K562 (cell line): ENCODE data around the gene GRWD1. TPM values are rescaled to one million over a fixed set of nuclear protein-coding genes. Genes with fewer than 3 reads are reported as not detected.

ENCODE experiments used
- ETV5 ChIP-seq: sonication (generic); formaldehyde crosslinking; IDR thresholded peaks from 2 replicates; pipeline ENCODE4 v1.4.0; 2020; ENCODE audit warnings: low read depth, mild to moderate bottlenecking, missing genetic modification reagents
- HBP1 ChIP-seq: fragments of 450-650 bp; formaldehyde crosslinking; IDR thresholded peaks from 2 replicates; pipeline ENCODE4 v1.4.0; 2022; ENCODE audit warnings: missing genetic modification characterization
- MCM5 ChIP-seq: fragments of 450-650 bp; IDR thresholded peaks from 2 replicates; pipeline ENCODE4 v1.6.1; 2016; ENCODE audit warnings: low read depth
- MTA1 ChIP-seq: fragments of 450-650 bp; IDR thresholded peaks from 2 replicates; pipeline ENCODE4 v1.6.1; 2017; ENCODE audit warnings: borderline replicate concordance
- PHB2 ChIP-seq: fragments of 450-650 bp; IDR thresholded peaks from 2 replicates; pipeline ENCODE4 v1.6.1; 2017; ENCODE audit warnings: low read depth
- ZBTB34 ChIP-seq: fragments of 250-450 bp; sonication (Bioruptor Pico); IDR thresholded peaks from 2 replicates; pipeline ENCODE4 v1.8.0; 2021; ENCODE audit warnings: mild to moderate bottlenecking, moderate library complexity
- ZNF212 ChIP-seq: fragments of 450-650 bp; formaldehyde crosslinking; IDR thresholded peaks from 2 replicates; pipeline ENCODE4 v1.4.0; 2020; ENCODE audit warnings: mild to moderate bottlenecking
- polyA plus RNA-seq, 8 experiments: library from polyadenylated mRNA; depleted of rRNA in 4 of 8; stranded (reverse) in 5 of 8; unstranded in 3 of 8; fragments of >200 nt; fragmentation: Nextera tagmentation in 2 of 8; fragmentation: Illumina TruSeq in 1 of 8; extraction: Ambion mirVana in 2 of 8; extraction: Trizol in 1 of 8; gene quantifications; 2 replicates each; pipeline versions ENCODE4 v1.2.1 to v1.2.3, GENCODE V29; 2011 to 2014; ENCODE audit warnings: inconsistent platforms in 1 of 8, missing spikeins in 1 of 8
- total RNA-seq, 7 experiments: library from RNA; depleted of rRNA in 6 of 7; stranded (reverse); fragments of >200 nt in 6 of 7; fragmentation: Illumina TruSeq in 2 of 7; extraction: Trizol in 2 of 7; gene quantifications; 2 replicates each; pipeline versions ENCODE4 v1.2.1 to v1.2.3, GENCODE V29; 2011 to 2021; ENCODE audit warnings: low replicate concordance in 1 of 7
- TF ChIP-seq, protein P1 (sequence below): fragments of 250-450 bp; sonication (Bioruptor Pico); IDR thresholded peaks from 2 replicates; pipeline ENCODE4 v1.4.0; 2020
- TF ChIP-seq, protein P2 (sequence below): sonication (generic); formaldehyde crosslinking; IDR thresholded peaks from 2 replicates; pipeline ENCODE4 v1.8.0; 2022; ENCODE audit warnings: missing genetic modification reagents, mild to moderate bottlenecking, moderate library complexity, borderline replicate concordance
- TF ChIP-seq, protein P3 (sequence below): sonication (generic); formaldehyde crosslinking; IDR thresholded peaks from 2 replicates; pipeline ENCODE4 v1.8.1; 2023; ENCODE audit warnings: mild to moderate bottlenecking, missing genetic modification reagents

The GRWD1 gene
- total and polyA plus RNA-seq, 9 of the 15 experiments (the other 6 are each of a cell fraction or from before 2014, with no cell fraction given) = 1.5 to 87.2 (median 24.5) TPM

DNA sequence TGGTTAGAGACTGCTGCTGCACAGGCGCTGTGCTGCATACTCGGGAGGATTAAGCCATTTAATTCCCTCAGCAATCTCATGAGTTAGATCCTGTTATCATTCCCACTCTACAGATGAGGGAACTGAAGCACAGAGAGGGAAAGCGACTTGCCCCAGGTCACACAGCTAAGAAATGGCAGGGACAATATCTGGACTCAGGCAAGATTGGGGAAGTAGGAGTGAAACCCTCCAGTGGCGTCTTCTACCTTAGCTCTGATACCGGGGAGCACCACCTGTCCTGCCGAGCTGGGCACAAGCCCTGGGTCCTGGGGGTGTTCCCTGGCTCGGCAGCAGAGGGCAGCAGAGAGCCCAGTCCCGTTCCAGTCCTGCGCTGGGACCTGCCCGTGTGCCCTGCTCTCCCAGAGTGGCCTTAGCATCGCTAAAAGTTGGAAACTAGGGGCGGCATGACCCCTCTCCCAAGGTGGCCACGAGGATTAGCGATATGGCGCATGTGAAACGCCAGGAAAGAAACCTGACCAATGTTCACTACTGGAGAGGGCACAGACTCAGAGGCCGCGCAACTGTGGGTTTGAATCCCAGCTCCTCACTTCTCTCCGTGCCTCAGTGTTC lies 43.9 kb downstream of the GRWD1 start (continued):
- TF ChIP-seq, protein P1, sequence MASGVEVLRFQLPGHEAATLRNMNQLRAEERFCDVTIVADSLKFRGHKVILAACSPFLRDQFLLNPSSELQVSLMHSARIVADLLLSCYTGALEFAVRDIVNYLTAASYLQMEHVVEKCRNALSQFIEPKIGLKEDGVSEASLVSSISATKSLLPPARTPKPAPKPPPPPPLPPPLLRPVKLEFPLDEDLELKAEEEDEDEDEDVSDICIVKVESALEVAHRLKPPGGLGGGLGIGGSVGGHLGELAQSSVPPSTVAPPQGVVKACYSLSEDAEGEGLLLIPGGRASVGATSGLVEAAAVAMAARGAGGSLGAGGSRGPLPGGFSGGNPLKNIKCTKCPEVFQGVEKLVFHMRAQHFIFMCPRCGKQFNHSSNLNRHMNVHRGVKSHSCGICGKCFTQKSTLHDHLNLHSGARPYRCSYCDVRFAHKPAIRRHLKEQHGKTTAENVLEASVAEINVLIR = no peak
- TF ChIP-seq, protein P2, sequence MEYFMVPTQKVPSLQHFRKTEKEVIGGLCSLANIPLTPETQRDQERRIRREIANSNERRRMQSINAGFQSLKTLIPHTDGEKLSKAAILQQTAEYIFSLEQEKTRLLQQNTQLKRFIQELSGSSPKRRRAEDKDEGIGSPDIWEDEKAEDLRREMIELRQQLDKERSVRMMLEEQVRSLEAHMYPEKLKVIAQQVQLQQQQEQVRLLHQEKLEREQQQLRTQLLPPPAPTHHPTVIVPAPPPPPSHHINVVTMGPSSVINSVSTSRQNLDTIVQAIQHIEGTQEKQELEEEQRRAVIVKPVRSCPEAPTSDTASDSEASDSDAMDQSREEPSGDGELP (CRISPR knock-in tag) = peak; percentile 53; the same call in 1 of the 2 replicates
- TF ChIP-seq MTA1 (no peak), ZBTB34 (CRISPR knock-in tag) (no peak), MCM5 (no peak), ETV5 (CRISPR knock-in tag) (no peak), PHB2 (no peak), ZNF212 (CRISPR knock-in tag) (no peak), HBP1 (CRISPR knock-in tag) (no peak)
- TF ChIP-seq, protein P3, sequence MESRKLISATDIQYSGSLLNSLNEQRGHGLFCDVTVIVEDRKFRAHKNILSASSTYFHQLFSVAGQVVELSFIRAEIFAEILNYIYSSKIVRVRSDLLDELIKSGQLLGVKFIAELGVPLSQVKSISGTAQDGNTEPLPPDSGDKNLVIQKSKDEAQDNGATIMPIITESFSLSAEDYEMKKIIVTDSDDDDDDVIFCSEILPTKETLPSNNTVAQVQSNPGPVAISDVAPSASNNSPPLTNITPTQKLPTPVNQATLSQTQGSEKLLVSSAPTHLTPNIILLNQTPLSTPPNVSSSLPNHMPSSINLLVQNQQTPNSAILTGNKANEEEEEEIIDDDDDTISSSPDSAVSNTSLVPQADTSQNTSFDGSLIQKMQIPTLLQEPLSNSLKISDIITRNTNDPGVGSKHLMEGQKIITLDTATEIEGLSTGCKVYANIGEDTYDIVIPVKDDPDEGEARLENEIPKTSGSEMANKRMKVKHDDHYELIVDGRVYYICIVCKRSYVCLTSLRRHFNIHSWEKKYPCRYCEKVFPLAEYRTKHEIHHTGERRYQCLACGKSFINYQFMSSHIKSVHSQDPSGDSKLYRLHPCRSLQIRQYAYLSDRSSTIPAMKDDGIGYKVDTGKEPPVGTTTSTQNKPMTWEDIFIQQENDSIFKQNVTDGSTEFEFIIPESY (CRISPR knock-in tag) = no peak
- TF ChIP-seq, all 486 proteins: peak for 44
